Measurements from ENCODE around the gene MIXL1.

Gene MIXL1

DNA sequence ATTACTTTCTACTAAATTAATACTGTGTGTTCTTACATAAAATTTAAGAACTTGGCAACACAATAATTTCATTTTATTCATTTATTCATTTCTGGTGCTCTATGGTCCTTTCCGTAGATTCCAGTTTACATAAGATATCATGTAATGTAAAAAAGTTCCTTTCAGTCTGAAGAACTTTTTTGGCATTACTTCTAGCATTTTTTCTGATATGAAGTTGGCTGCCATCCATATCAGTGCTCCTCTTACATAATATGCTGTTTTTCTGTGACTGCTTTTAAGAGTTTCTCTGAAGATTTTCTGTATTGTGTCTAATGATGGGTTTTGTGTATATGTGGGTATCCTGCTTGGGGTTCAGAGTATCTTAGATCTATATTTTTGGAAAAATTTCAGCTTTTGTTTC is 50.7 kb downstream of the MIXL1 start:
- no peak for DNase-seq (ENCODE audit: insufficient read length, low spot score)
- FAIRE-seq: no peak

DNA sequence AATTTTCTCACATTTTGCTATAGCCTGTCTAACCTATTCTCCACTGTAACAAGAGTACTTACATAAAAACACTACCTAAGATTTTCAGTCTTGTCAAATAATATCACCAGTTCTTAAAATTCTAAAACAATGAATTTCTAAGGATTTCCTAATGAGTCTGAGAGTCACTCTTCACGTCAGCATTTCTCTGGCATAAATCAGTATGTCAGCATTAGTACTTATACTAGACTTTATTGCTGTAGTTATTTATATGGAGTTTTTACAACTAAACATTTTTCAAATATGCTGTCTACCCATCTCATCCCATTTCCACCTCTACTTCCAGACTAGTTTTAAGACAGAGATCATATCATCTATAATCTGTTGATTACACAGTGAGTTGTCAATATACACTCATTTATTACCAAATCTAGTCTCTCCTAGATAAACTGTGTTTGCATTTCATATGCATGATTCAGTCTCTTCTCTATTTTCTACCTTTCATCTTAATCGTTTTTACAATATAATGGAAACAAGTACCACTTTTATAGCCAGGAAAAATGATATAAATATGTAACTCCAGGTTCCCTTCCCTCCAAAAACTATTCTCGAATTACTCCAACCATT is 52.7 kb downstream of the MIXL1 start:
- DNase-seq (ENCODE audit: insufficient read length, low spot score) (no peak), FAIRE-seq (no peak)

Data from GM19239 (cell line).